Dermis blood vessel endothelial cell (primary cell): ENCODE results near the gene FBXO27. TPM values are rescaled to one million over a fixed set of nuclear protein-coding genes. Genes with fewer than 3 reads are reported as not detected.
"Not testable (repeated sequence)": the region's sequence is repeated elsewhere in the genome, so short reads cannot be mapped to it uniquely, and the experiment has no call there.

ENCODE experiments used
- DNase-seq: peaks from one replicate; pipeline ENCODE4 v3.0.0; 2010
- total RNA-seq: library from RNA; depleted of rRNA; stranded (reverse); fragments of >200 nt; gene quantifications from 2 replicates; pipeline ENCODE4 v1.2.3, GENCODE V29; 2014

The FBXO27 gene
- 0.98 and 1.5 TPM in 2 replicates for total RNA-seq

- DNase-seq, result peak; percentile 9
Measured at GRCh38 chr19:39032063-39032918, at the start of gene FBXO27. FBXO27 (minus strand) TSS chr19:39032549; CDS start chr19:39032227, 322 bp downstream.

GRCh38 chr19:39080431-39080830 is 48.1 kb upstream of the FBXO27 start:
- DNase-seq, result no peak

- DNase-seq, result peak; percentile 85
Measured at GRCh38 chr19:39078436-39079200, 46.3 kb upstream of the FBXO27 start.

- DNase-seq, result no peak
Measured at GRCh38 chr19:39077323-39077722, 45.0 kb upstream of the FBXO27 start.

- no peak for DNase-seq
Measured at GRCh38 chr19:39074942-39075341, 42.6 kb upstream of the FBXO27 start.

GRCh38 chr19:39074205-39074692 is 41.9 kb upstream of the FBXO27 start:
- DNase-seq, result no peak

GRCh38 chr19:39070888-39071287 is 38.5 kb upstream of the FBXO27 start:
- no peak for DNase-seq

GRCh38 chr19:39068259-39068658 is 35.9 kb upstream of the FBXO27 start:
- not testable (repeated sequence) for DNase-seq

GRCh38 chr19:39067104-39067503 is 34.8 kb upstream of the FBXO27 start:
- no peak for DNase-seq

GRCh38 chr19:39065928-39066327 is 33.6 kb upstream of the FBXO27 start:
- no peak for DNase-seq

GRCh38 chr19:39064405-39064804 is 32.1 kb upstream of the FBXO27 start:
- no peak for DNase-seq

- no peak for DNase-seq
Measured at GRCh38 chr19:39060171-39060570, 27.8 kb upstream of the FBXO27 start.

GRCh38 chr19:39059302-39059701 is 27.0 kb upstream of the FBXO27 start:
- no peak for DNase-seq

- no peak for DNase-seq
Measured at GRCh38 chr19:39057615-39058014, 25.3 kb upstream of the FBXO27 start.

- DNase-seq, result no peak
Measured at GRCh38 chr19:39054091-39054470, 21.7 kb upstream of the FBXO27 start.

- no peak for DNase-seq
Measured at GRCh38 chr19:39053276-39054090, 21.1 kb upstream of the FBXO27 start.

- no peak for DNase-seq
Measured at GRCh38 chr19:39052846-39053245, 20.5 kb upstream of the FBXO27 start.

- DNase-seq, result peak; percentile 83
Measured at GRCh38 chr19:39052243-39052746, 19.9 kb upstream of the FBXO27 start.

- DNase-seq, result no peak
Measured at GRCh38 chr19:39047073-39047472, 14.7 kb upstream of the FBXO27 start.

- peak; percentile 32 for DNase-seq
Measured at GRCh38 chr19:39046037-39046821, 13.9 kb upstream of the FBXO27 start.

GRCh38 chr19:39045506-39045905 is 13.2 kb upstream of the FBXO27 start:
- DNase-seq, result no peak

GRCh38 chr19:39038098-39038497 is 5.7 kb upstream of the FBXO27 start:
- peak; percentile 71 for DNase-seq
